Peyer's patch (tissue), 4 donors: ENCODE measurements around the gene EFHC2. TPM values are rescaled to one million over a fixed set of nuclear protein-coding genes. Genes with fewer than 3 reads are reported as not detected.
A peak's percentile ranks its signal among the peaks of the same experiment; 100 is the strongest.

Experiments
- DNase-seq, 3 donors: peaks; one replicate each; pipeline ENCODE4 v3.0.0-alpha.2; 2017 to 2019
- H3K27ac ChIP-seq, 4 donors: fragments of 200-600 bp; sonication (generic); one replicate each; pipeline ENCODE4 v1.5.1; 2016 to 2019
- H3K27me3 ChIP-seq, 2 donors: fragments of 200-600 bp; sonication (generic); one replicate each; pipeline ENCODE4 v1.5.1; 2019
- H3K36me3 ChIP-seq, 3 donors: fragments of 200-600 bp; sonication (generic); one replicate each; pipeline ENCODE4 v1.5.1; 2016 to 2019
- H3K4me1 ChIP-seq, 4 donors: fragments of 200-600 bp; sonication (generic); one replicate each; pipeline ENCODE4 v1.5.1; 2016 to 2019
- H3K4me3 ChIP-seq, 4 donors: fragments of 200-600 bp; sonication (generic); 1 replicate in 3 of 4; 2 replicates in 1 of 4; pipeline ENCODE4 v1.5.1; 2016 to 2019; ENCODE audit warnings: mild to moderate bottlenecking in 1 of 4
- H3K9me3 ChIP-seq, 4 donors: fragments of 200-600 bp; sonication (generic); one replicate each; pipeline ENCODE4 v1.5.1; 2016 to 2019; ENCODE audit warnings: mild to moderate bottlenecking in 1 of 4
- CTCF ChIP-seq, 6 experiments: fragments of 450-650 bp in 4 of 6; fragments of 200-600 bp in 2 of 6; sonication (generic) in 1 of 6; IDR thresholded peaks; one replicate each; pipeline ENCODE4 v1.5.1; 2017 to 2019; ENCODE audit warnings: antibody characterized with exemption in 6 of 6, mild to moderate bottlenecking in 3 of 6, moderate library complexity in 1 of 6
- POLR2A ChIP-seq, 2 donors: fragments of 450-650 bp; IDR thresholded peaks; one replicate each; pipeline ENCODE4 v1.5.1; 2017; ENCODE audit warnings: antibody characterized with exemption in 2 of 2, mild to moderate bottlenecking in 2 of 2, moderate library complexity in 2 of 2
- total RNA-seq, 4 donors: library from RNA; depleted of rRNA; stranded (reverse); fragments of >200 nt; gene quantifications; one replicate each; pipeline ENCODE4 v1.1.0, GENCODE V29; 2016

EFHC2 gene
- total RNA-seq = 1 to 10 TPM in 3 of 4 donors, not detected in 1; 1.3 to 3.7 (median 3.4) TPM

GRCh38 chrX:44343412-44344141 is at the start of gene EFHC2:
TSS of gene EFHC2 (minus strand) at chrX:44343672. CDS start at chrX:44343588, 84 bp downstream.
- H3K4me3 ChIP-seq = peak within 1 kb of the TSS; percentile 26 to 51 (median 42)
- no peaks in the 10 kb centered on the region for H3K4me1 ChIP-seq
- H3K36me3 ChIP-seq = no peaks in the 10 kb centered on the region
- DNase-seq = peak; percentile 34 to 62 (median 53)
- peak within 1 kb of the TSS in 2 of 4 donors; percentile 7 to 26 for H3K27ac ChIP-seq
- no peaks in the 10 kb centered on the region for H3K27me3 ChIP-seq
- TF ChIP-seq CTCF (IDR thresholded peaks at IDR 0.05) (no peak), POLR2A (IDR thresholded peaks at IDR 0.05) (no peak)
- H3K9me3 ChIP-seq = no peaks in the 10 kb centered on the region

GRCh38 chrX:44392767-44393166 is 49.3 kb upstream of the EFHC2 start:
- Histone ChIP-seq H3K36me3 (no peaks in the 10 kb centered on the region), H3K4me1 (no peaks in the 10 kb centered on the region), H3K9me3 (no peaks in the 10 kb centered on the region), H3K27me3 (no peaks in the 10 kb centered on the region), H3K4me3 (no peak overlapping the region), H3K27ac (no peak overlapping the region)
- no peak for DNase-seq
- TF ChIP-seq POLR2A (IDR thresholded peaks at IDR 0.05) (no peak), CTCF (IDR thresholded peaks at IDR 0.05) (no peak)

- no peaks in the 10 kb centered on the region for H3K27me3 ChIP-seq
- no peak overlapping the region for H3K4me3 ChIP-seq
- no peaks in the 10 kb centered on the region for H3K36me3 ChIP-seq
- TF ChIP-seq POLR2A (IDR thresholded peaks at IDR 0.05) (no peak), CTCF (IDR thresholded peaks at IDR 0.05) (no peak)
- no peaks in the 10 kb centered on the region for H3K9me3 ChIP-seq
- no peak overlapping the region for H3K27ac ChIP-seq
- DNase-seq = no peak
- H3K4me1 ChIP-seq = no peaks in the 10 kb centered on the region
Measured at GRCh38 chrX:44384688-44385338, 41.3 kb upstream of the EFHC2 start.

GRCh38 chrX:44382871-44383270 is 39.4 kb upstream of the EFHC2 start:
- no peak overlapping the region for H3K4me3 ChIP-seq
- H3K36me3 ChIP-seq = no peaks in the 10 kb centered on the region
- no peaks in the 10 kb centered on the region for H3K9me3 ChIP-seq
- H3K27ac ChIP-seq = no peak overlapping the region
- no peaks in the 10 kb centered on the region for H3K4me1 ChIP-seq
- no peak for DNase-seq
- no peaks in the 10 kb centered on the region for H3K27me3 ChIP-seq
- TF ChIP-seq POLR2A (IDR thresholded peaks at IDR 0.05) = no peak
- TF ChIP-seq CTCF (IDR thresholded peaks at IDR 0.05) = no peak

- TF ChIP-seq POLR2A (IDR thresholded peaks at IDR 0.05) = no peak
- TF ChIP-seq CTCF (IDR thresholded peaks at IDR 0.05) = no peak
- no peaks in the 10 kb centered on the region for H3K9me3 ChIP-seq
- H3K27ac ChIP-seq = no peak overlapping the region
- no peak overlapping the region for H3K4me3 ChIP-seq
- H3K4me1 ChIP-seq = no peaks in the 10 kb centered on the region
- DNase-seq = no peak
- H3K36me3 ChIP-seq = no peaks in the 10 kb centered on the region
- H3K27me3 ChIP-seq = no peaks in the 10 kb centered on the region
Measured at GRCh38 chrX:44352758-44353157, 9.3 kb upstream of the EFHC2 start.
